SK-N-SH (cell line): Measurements from ENCODE around the gene RHBDL3. TPM values are rescaled to one million over a fixed set of nuclear protein-coding genes. Genes with fewer than 3 reads are reported as not detected.

Experiments used
- CTCF ChIA-PET: fragments of 300-600, 350-600 bp; formaldehyde crosslinking; extraction: SDS; loops from one replicate; lab custom pipeline; 2021; lab: Yijun Ruan, JAX
- POLR2A ChIA-PET: fragments of 350-600 bp; sonication (Branson Sonifier 250); formaldehyde crosslinking; extraction: SDS; loops from one replicate; lab custom pipeline; 2020; ENCODE audit warnings: antibody characterized with exemption, inconsistent platforms; lab: Yijun Ruan, JAX
- DNase-seq: peaks from one replicate; pipeline ENCODE4 v3.0.0; 2012
- H2AFZ ChIP-seq: fragments of 200-600 bp; sonication (generic); 2 replicates; pipeline ENCODE4 v1.8.1; 2016; ENCODE audit warnings: antibody characterized with exemption, mild to moderate bottlenecking, low read depth
- H3F3A ChIP-seq: fragments of 200-600 bp; sonication (generic); replicated peaks from 2 replicates; pipeline ENCODE3; 2016; ENCODE audit warnings: antibody characterized with exemption, mild to moderate bottlenecking; ENCODE audit not compliant: insufficient read depth
- H3K27ac ChIP-seq, 2 experiments: fragments of 200-500 bp in 1 of 2; fragments of 200-600 bp in 1 of 2; sonication (Bioruptor generic) in 1 of 2; sonication (generic), shearing (Covaris generic) in 1 of 2; 2 replicates each; pipeline versions ENCODE4 v1.5.1 to v1.6.1; 2014 to 2016; ENCODE audit warnings: low read depth in 2 of 2, inconsistent platforms in 1 of 2, low read length in 1 of 2, mild to moderate bottlenecking in 1 of 2, mixed read lengths in 1 of 2
- H3K27me3 ChIP-seq: fragments of 200-600 bp; sonication (generic), shearing (Covaris generic); 2 replicates; pipeline ENCODE4 v1.6.1; 2016; ENCODE audit warnings: mixed run types; ENCODE audit not compliant: insufficient read depth
- H3K36me3 ChIP-seq, 2 experiments: fragments of 200-500 bp in 1 of 2; fragments of 200-600 bp in 1 of 2; sonication (Bioruptor generic) in 1 of 2; sonication (generic) in 1 of 2; replicated peaks in 1 of 2; 2 replicates each; pipeline versions ENCODE3 to v1.5.1; 2014 to 2016; ENCODE audit warnings: low read length in 1 of 2, mild to moderate bottlenecking in 1 of 2; ENCODE audit not compliant: insufficient read depth in 2 of 2, control insufficient read depth in 1 of 2
- H3K4me1 ChIP-seq, 2 experiments: fragments of 200-500 bp in 1 of 2; fragments of 200-600 bp in 1 of 2; sonication (Bioruptor generic) in 1 of 2; sonication (generic), shearing (Covaris generic) in 1 of 2; 2 replicates each; pipeline versions ENCODE4 v1.5.1 to v1.6.1; 2014 to 2016; ENCODE audit warnings: low read depth in 1 of 2, low read length in 1 of 2, mixed run types in 1 of 2; ENCODE audit not compliant: insufficient read depth in 2 of 2, control insufficient read depth in 1 of 2
- H3K4me2 ChIP-seq: fragments of 200-600 bp; sonication (generic), shearing (Covaris generic); 2 replicates; pipeline ENCODE4 v1.6.1; 2017; ENCODE audit warnings: mixed run types
- H3K4me3 ChIP-seq, 2 experiments: fragments of 200-500 bp in 1 of 2; fragments of 200-600 bp in 1 of 2; sonication (Bioruptor generic) in 1 of 2; sonication (generic), shearing (Covaris generic) in 1 of 2; 2 replicates each; pipeline versions ENCODE4 v1.5.1 to v1.8.1; 2014 to 2016; ENCODE audit warnings: low read depth in 2 of 2, inconsistent platforms in 1 of 2, low read length in 1 of 2, mild to moderate bottlenecking in 1 of 2, mixed read lengths in 1 of 2, moderate library complexity in 1 of 2
- H3K79me2 ChIP-seq: fragments of 200-600 bp; sonication (generic); 2 replicates; pipeline ENCODE4 v1.8.1; 2017; ENCODE audit warnings: mild to moderate bottlenecking; ENCODE audit not compliant: insufficient read depth
- H3K9ac ChIP-seq: fragments of 200-600 bp; sonication (generic); 2 replicates; pipeline ENCODE4 v1.6.1; 2017; ENCODE audit warnings: mixed run types
- H3K9me2 ChIP-seq: fragments of 200-600 bp; sonication (generic); 2 replicates; pipeline ENCODE4 v1.6.1; 2017; ENCODE audit warnings: mixed run types
- H3K9me3 ChIP-seq: fragments of 200-600 bp; sonication (generic); 2 replicates; pipeline ENCODE4 v1.6.1; 2017; ENCODE audit warnings: mixed run types, mild to moderate bottlenecking, moderate library complexity
- H4K20me1 ChIP-seq: fragments of 200-600 bp; sonication (generic); 2 replicates; pipeline ENCODE4 v1.6.1; 2017; ENCODE audit warnings: mild to moderate bottlenecking, mixed run types; ENCODE audit not compliant: insufficient read depth
- EZH2phosphoT487 ChIP-seq: fragments of 200-600 bp; sonication (generic); IDR thresholded peaks from 2 replicates; pipeline ENCODE4 v1.6.1; 2017; ENCODE audit warnings: low read depth, mixed run types, mild to moderate bottlenecking, antibody characterized with exemption, moderate library complexity, borderline replicate concordance
- FOXM1 ChIP-seq: IDR thresholded peaks from 2 replicates; pipeline ENCODE4 v1.4.0; 2012; ENCODE audit warnings: low read depth, mild to moderate bottlenecking
- GABPA ChIP-seq: IDR thresholded peaks from 2 replicates; pipeline ENCODE4 v1.4.0; 2012; ENCODE audit warnings: low read depth, mild to moderate bottlenecking
- NFIC ChIP-seq: IDR thresholded peaks from 2 replicates; pipeline ENCODE4 v1.4.0; 2012; ENCODE audit warnings: borderline replicate concordance
- RAD21 ChIP-seq: IDR thresholded peaks from 2 replicates; pipeline ENCODE4 v1.6.1; 2012; ENCODE audit warnings: mild to moderate bottlenecking, low read length
- RXRA ChIP-seq: IDR thresholded peaks from 2 replicates; pipeline ENCODE4 v1.4.0; 2012; ENCODE audit warnings: low read depth, mild to moderate bottlenecking, borderline replicate concordance
- SIN3A ChIP-seq: IDR thresholded peaks from 2 replicates; pipeline ENCODE4 v1.6.1; 2012; ENCODE audit warnings: low read depth, mild to moderate bottlenecking, low read length, moderate library complexity, borderline replicate concordance
- SMC3 ChIP-seq: IDR thresholded peaks from 2 replicates; pipeline ENCODE4 v1.6.1; 2012; ENCODE audit warnings: low read depth, low read length, improper control_type of control experiment
- TAF1 ChIP-seq: IDR thresholded peaks from 2 replicates; pipeline ENCODE4 v1.6.1; 2012; ENCODE audit warnings: low read depth, mild to moderate bottlenecking, low read length, moderate library complexity, borderline replicate concordance
- TEAD4 ChIP-seq: IDR thresholded peaks from 2 replicates; pipeline ENCODE4 v1.4.0; 2012; ENCODE audit warnings: mild to moderate bottlenecking, borderline replicate concordance; ENCODE audit not compliant: insufficient read depth
- WGBS: methylation state at CpG from one replicate; pipeline ENCODE4 v1.1.6; 2017; ENCODE audit warnings: low lambda C conversion rate; 5-methylcytosine and 5-hydroxymethylcytosine counted together
- polyA plus RNA-seq, 3 experiments: library from polyadenylated mRNA; depleted of rRNA; stranded (reverse); fragments of >200 nt; gene quantifications; 2 replicates each; pipeline ENCODE4 v1.2.3, GENCODE V29; 2012
- TF ChIP-seq, protein P1 (sequence below): IDR thresholded peaks from 2 replicates; pipeline ENCODE4 v1.4.0; 2012; ENCODE audit warnings: low read depth
- TF ChIP-seq, protein P2 (sequence below): fragments of 200-600 bp; sonication (generic); IDR thresholded peaks from 2 replicates; pipeline ENCODE4 v1.6.1; 2017; ENCODE audit warnings: antibody characterized with exemption, mild to moderate bottlenecking, moderate library complexity
- TF ChIP-seq, protein P3 (sequence below): fragments of 150-350 bp; IDR thresholded peaks from 2 replicates; pipeline ENCODE4 v1.6.1; 2016; ENCODE audit warnings: mild to moderate bottlenecking, low read depth, low read length
- TF ChIP-seq, protein P4 (sequence below): IDR thresholded peaks from 2 replicates; pipeline ENCODE4 v1.6.1; 2012; ENCODE audit warnings: mild to moderate bottlenecking, low read depth, low read length, moderate library complexity

The RHBDL3 gene
- polyA plus RNA-seq, 1 of the 3 experiments (the other 2 are of a cell fraction): 0.72 TPM

DNA sequence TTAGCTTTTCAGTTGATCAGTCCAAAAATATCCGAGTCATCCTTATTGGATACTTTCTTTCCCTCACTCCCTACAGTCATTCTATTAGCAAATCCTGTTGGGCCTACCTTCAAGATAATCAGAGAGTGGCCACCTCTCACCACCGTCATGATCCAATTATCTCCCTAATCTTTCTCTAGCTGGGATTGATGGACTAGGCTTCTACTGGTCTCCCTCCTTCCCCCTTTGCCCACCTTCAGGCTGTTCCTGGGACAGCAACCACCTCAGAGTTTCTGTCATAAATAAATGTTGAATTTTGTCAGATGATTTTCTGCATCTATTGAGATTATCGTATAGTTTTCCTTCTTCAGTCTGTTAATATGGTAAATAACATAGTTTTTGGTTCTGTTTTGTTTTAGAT lies 16.2 kb upstream of the RHBDL3 start:
- H3K27me3 ChIP-seq: no peaks in the 10 kb centered on the region
- H3K4me3 ChIP-seq: no peak overlapping the region
- no peak overlapping the region for H3K4me2 ChIP-seq
- no peaks in the 10 kb centered on the region for H3K9me3 ChIP-seq
- no peaks in the 10 kb centered on the region for H4K20me1 ChIP-seq
- no peaks in the 10 kb centered on the region for H3K4me1 ChIP-seq
- POLR2A ChIA-PET: no interaction called here
- no peaks in the 10 kb centered on the region for H3F3A ChIP-seq
- no peaks in the 10 kb centered on the region for H3K9me2 ChIP-seq
- no peak overlapping the region for H3K27ac ChIP-seq
- H3K79me2 ChIP-seq: no peaks in the 10 kb centered on the region
- TF ChIP-seq, protein P1, sequence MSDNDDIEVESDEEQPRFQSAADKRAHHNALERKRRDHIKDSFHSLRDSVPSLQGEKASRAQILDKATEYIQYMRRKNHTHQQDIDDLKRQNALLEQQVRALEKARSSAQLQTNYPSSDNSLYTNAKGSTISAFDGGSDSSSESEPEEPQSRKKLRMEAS: no peak
- TF ChIP-seq, protein P2, sequence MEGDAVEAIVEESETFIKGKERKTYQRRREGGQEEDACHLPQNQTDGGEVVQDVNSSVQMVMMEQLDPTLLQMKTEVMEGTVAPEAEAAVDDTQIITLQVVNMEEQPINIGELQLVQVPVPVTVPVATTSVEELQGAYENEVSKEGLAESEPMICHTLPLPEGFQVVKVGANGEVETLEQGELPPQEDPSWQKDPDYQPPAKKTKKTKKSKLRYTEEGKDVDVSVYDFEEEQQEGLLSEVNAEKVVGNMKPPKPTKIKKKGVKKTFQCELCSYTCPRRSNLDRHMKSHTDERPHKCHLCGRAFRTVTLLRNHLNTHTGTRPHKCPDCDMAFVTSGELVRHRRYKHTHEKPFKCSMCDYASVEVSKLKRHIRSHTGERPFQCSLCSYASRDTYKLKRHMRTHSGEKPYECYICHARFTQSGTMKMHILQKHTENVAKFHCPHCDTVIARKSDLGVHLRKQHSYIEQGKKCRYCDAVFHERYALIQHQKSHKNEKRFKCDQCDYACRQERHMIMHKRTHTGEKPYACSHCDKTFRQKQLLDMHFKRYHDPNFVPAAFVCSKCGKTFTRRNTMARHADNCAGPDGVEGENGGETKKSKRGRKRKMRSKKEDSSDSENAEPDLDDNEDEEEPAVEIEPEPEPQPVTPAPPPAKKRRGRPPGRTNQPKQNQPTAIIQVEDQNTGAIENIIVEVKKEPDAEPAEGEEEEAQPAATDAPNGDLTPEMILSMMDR: no peak
- TF ChIP-seq TAF1 (no peak), NFIC (no peak), SIN3A (no peak), RXRA (no peak)
- CTCF ChIA-PET: interaction anchor here (1.1 to 13.5 kb wide), 2 partner anchors 12 to 71 kb away, joined by 4 to 192 read pairs; no protein-coding TSS in a partner anchor
- no peak overlapping the region for H2AFZ ChIP-seq
- 87% methylated on average over 3 of the region's 3 CpGs for WGBS
- DNase-seq: no peak
- H3K9ac ChIP-seq: no peak overlapping the region
- H3K36me3 ChIP-seq: no peaks in the 10 kb centered on the region

DNA sequence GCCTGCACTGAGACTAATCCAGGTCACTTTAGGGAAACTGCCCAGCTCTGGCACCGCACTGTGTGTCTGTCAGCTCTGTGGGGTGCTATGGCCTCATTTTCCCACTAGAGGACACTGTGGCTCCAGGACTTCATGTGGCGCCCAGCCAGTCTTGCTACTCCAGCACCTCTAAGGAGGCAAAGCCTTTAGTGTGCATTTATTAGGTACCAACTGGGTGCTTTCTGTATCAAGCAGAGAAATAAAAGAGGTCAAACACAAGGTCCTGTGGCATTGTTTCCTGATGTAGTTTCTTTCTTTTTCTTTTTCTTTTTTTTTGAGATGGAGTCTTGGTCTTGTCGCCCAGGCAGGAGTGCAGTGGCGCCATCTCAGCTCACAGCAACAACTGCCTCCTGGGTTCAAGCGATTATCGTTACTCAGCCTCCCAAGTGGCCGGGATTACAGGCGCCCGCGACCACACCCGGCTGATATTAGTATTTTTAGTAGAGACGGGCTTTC lies 12.5 kb upstream of the RHBDL3 start:
- no peaks in the 10 kb centered on the region for H3K9me3 ChIP-seq
- TF ChIP-seq SMC3 (peak; percentile 99), SIN3A (0 out of 2 replicates have a peak, but pooled peaks have one; percentile 47), RAD21 (peak; percentile 99), EZH2phosphoT487 (no peak), FOXM1 (no peak), GABPA (no peak), TEAD4 (no peak)
- TF ChIP-seq, protein P3, sequence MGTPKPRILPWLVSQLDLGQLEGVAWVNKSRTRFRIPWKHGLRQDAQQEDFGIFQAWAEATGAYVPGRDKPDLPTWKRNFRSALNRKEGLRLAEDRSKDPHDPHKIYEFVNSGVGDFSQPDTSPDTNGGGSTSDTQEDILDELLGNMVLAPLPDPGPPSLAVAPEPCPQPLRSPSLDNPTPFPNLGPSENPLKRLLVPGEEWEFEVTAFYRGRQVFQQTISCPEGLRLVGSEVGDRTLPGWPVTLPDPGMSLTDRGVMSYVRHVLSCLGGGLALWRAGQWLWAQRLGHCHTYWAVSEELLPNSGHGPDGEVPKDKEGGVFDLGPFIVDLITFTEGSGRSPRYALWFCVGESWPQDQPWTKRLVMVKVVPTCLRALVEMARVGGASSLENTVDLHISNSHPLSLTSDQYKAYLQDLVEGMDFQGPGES: no peak
- TF ChIP-seq, protein P4, sequence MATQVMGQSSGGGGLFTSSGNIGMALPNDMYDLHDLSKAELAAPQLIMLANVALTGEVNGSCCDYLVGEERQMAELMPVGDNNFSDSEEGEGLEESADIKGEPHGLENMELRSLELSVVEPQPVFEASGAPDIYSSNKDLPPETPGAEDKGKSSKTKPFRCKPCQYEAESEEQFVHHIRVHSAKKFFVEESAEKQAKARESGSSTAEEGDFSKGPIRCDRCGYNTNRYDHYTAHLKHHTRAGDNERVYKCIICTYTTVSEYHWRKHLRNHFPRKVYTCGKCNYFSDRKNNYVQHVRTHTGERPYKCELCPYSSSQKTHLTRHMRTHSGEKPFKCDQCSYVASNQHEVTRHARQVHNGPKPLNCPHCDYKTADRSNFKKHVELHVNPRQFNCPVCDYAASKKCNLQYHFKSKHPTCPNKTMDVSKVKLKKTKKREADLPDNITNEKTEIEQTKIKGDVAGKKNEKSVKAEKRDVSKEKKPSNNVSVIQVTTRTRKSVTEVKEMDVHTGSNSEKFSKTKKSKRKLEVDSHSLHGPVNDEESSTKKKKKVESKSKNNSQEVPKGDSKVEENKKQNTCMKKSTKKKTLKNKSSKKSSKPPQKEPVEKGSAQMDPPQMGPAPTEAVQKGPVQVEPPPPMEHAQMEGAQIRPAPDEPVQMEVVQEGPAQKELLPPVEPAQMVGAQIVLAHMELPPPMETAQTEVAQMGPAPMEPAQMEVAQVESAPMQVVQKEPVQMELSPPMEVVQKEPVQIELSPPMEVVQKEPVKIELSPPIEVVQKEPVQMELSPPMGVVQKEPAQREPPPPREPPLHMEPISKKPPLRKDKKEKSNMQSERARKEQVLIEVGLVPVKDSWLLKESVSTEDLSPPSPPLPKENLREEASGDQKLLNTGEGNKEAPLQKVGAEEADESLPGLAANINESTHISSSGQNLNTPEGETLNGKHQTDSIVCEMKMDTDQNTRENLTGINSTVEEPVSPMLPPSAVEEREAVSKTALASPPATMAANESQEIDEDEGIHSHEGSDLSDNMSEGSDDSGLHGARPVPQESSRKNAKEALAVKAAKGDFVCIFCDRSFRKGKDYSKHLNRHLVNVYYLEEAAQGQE: no peak
- TF ChIP-seq, protein P2: peak; percentile 98
- TF ChIP-seq, all 33 proteins: peak for 4
- H2AFZ ChIP-seq: no peak overlapping the region
- no peaks in the 10 kb centered on the region for H4K20me1 ChIP-seq
- WGBS: 40% methylated on average over 12 of the region's 12 CpGs
- H3F3A ChIP-seq: no peaks in the 10 kb centered on the region
- no peak overlapping the region; a peak in 1 of 4 replicates for H3K4me3 ChIP-seq
- no peaks in the 10 kb centered on the region for H3K79me2 ChIP-seq
- no peak overlapping the region for H3K4me2 ChIP-seq
- no peak overlapping the region for H3K27ac ChIP-seq
- no peaks in the 10 kb centered on the region for H3K9me2 ChIP-seq
- H3K4me1 ChIP-seq: no peaks in the 10 kb centered on the region
- H3K36me3 ChIP-seq: no peaks in the 10 kb centered on the region
- H3K9ac ChIP-seq: no peak overlapping the region
- ChIA-PET CTCF (interaction anchor here (0.6 to 13.5 kb wide), 30 partner anchors 8 to 231 kb away, joined by 3 to 192 read pairs (median 4); partner anchors contain the start of genes PSMD11 and RHBDL3), POLR2A (no interaction called here)
- DNase-seq: peak; percentile 82
- no peaks in the 10 kb centered on the region for H3K27me3 ChIP-seq
